ENCODE results near the gene RBFOX1.

Gene RBFOX1

DNA sequence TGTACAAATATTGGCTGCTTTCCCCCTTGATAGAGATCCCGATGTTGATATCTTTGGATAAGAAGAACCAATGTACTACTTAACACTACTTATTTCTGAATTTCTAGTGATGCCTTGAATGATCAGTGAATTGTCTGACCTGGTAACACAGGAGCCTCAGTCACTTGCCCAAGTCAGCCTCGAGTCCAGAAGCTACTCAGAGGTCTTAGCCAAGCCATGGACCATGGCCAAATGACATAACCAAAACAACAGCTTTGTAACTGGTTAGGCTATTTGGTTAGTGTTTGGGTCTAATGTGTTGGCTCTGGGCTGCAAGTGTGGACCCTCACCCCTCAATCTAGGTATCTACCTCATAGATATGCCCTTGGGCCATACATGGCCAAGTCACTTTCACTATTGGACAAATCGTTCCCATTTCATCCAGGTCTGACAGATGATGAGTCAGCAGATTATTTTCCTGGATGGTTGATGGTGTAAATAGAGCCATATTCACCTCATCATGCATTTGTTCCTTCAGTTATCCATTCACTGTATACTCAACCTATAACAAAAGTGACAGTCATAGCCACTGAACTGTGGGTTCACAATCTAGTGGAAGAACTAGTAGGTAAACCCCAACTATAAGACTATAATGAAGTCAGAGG is 3.5 kb downstream of the RBFOX1 start:
- no peaks in the 10 kb centered on the region for H3K36me3 ChIP-seq (replicated peaks in 1 of 2; ENCODE audit: control insufficient read depth in 2 of 2, insufficient read depth in 2 of 2, low read length in 2 of 2)
- H4K91ac ChIP-seq (ENCODE audit: low read depth, low read length, poor library complexity) = no peak overlapping the region
- H3K27me3 ChIP-seq (ENCODE audit: control insufficient read depth in 3 of 3, insufficient read depth in 3 of 3, low read depth in 1 of 3, low read length in 3 of 3) = peaks cover 0 to 2% (median 0%) of the 10 kb centered on the region in 3 experiments
- no peak overlapping the region for H3K9ac ChIP-seq (ENCODE audit: low read depth, low read length, poor library complexity)
- H2BK15ac ChIP-seq (ENCODE audit: low read length) = no peak overlapping the region
- no peak overlapping the region for H3K4ac ChIP-seq (ENCODE audit: low read length)
- no peak overlapping the region for H4K8ac ChIP-seq (ENCODE audit: low read depth, low read length)
- no CpG with 5 or more reads among the region's 3 CpGs for WGBS, 2 donors (ENCODE audit: extremely low coverage in 2 of 2, insufficient read length in 2 of 2, insufficient replicate concordance in 1 of 2)
- H3K79me1 ChIP-seq (ENCODE audit: low read depth, low read length) = no peaks in the 10 kb centered on the region
- no peak overlapping the region for H2BK12ac ChIP-seq (ENCODE audit: low read length)
- no peak overlapping the region for H2AFZ ChIP-seq (ENCODE audit: low read length)
- no peak overlapping the region for H3K4me2 ChIP-seq (ENCODE audit: insufficient read depth, low read length, poor library complexity, severe bottlenecking)
- H3K9me3 ChIP-seq (replicated peaks in 1 of 2; ENCODE audit: control insufficient read depth in 2 of 2, insufficient read depth in 1 of 2, low read depth in 1 of 2, low read length in 2 of 2) = no peaks in the 10 kb centered on the region
- no peak overlapping the region for H2BK5ac ChIP-seq (ENCODE audit: low read length)
- DNase-seq (ENCODE audit: low spot score) = no peak
- H3K23ac ChIP-seq (ENCODE audit: low read depth, low read length, poor library complexity) = no peak overlapping the region
- H3K18ac ChIP-seq (ENCODE audit: low read length) = no peak overlapping the region
- no peak overlapping the region for H2AK5ac ChIP-seq (ENCODE audit: low read depth, low read length)
- H3K4me1 ChIP-seq (ENCODE audit: control insufficient read depth in 2 of 2, insufficient read depth in 1 of 2, low read depth in 1 of 2, low read length in 2 of 2) = peaks cover 0 to 2% of the 10 kb centered on the region in 2 donors
- no peak overlapping the region for H3K14ac ChIP-seq (ENCODE audit: low read length)
- H3K27ac ChIP-seq (replicated peaks; ENCODE audit: low read length) = no peak overlapping the region
- no peak overlapping the region for H3K4me3 ChIP-seq (ENCODE audit: low read length in 2 of 2)
- no peak overlapping the region for H2BK120ac ChIP-seq (ENCODE audit: low read depth, low read length)

DNA sequence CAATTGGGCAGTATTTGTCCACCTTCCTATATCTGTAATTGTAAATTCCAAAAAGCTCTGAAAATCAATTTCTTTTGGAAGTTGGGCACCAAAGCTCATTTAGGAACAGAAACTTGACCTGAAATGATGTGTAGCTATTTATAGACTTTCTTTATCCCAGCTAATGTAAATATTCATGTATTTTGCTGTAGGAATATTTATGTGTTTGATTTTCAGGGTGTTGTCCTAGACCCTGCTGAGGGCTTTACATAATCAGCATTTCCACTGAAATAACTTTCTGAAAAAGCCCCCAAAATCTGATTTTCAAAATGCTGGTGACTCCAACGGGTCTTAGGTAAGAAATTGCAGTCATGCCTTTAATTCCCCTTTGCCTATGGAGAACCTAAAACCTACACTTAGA is 4.1 kb downstream of the RBFOX1 start:
- Histone ChIP-seq H3K4me2 (ENCODE audit: insufficient read depth, low read length, poor library complexity, severe bottlenecking) (no peak overlapping the region), H2AK5ac (ENCODE audit: low read depth, low read length) (no peak overlapping the region), H3K9me3 (replicated peaks in 1 of 2; ENCODE audit: control insufficient read depth in 2 of 2, insufficient read depth in 1 of 2, low read depth in 1 of 2, low read length in 2 of 2) (no peaks in the 10 kb centered on the region), H3K27ac (replicated peaks; ENCODE audit: low read length) (no peak overlapping the region), H2BK5ac (ENCODE audit: low read length) (no peak overlapping the region), H3K9ac (ENCODE audit: low read depth, low read length, poor library complexity) (no peak overlapping the region), H3K23ac (ENCODE audit: low read depth, low read length, poor library complexity) (no peak overlapping the region), H3K18ac (ENCODE audit: low read length) (no peak overlapping the region), H3K27me3 (ENCODE audit: control insufficient read depth in 3 of 3, insufficient read depth in 3 of 3, low read depth in 1 of 3, low read length in 3 of 3) (peaks cover 0 to 2% (median 0%) of the 10 kb centered on the region in 3 experiments), H4K8ac (ENCODE audit: low read depth, low read length) (no peak overlapping the region), H4K91ac (ENCODE audit: low read depth, low read length, poor library complexity) (no peak overlapping the region), H2AFZ (ENCODE audit: low read length) (no peak overlapping the region), H3K36me3 (replicated peaks in 1 of 2; ENCODE audit: control insufficient read depth in 2 of 2, insufficient read depth in 2 of 2, low read length in 2 of 2) (no peaks in the 10 kb centered on the region), H3K79me1 (ENCODE audit: low read depth, low read length) (no peaks in the 10 kb centered on the region), H3K4me1 (ENCODE audit: control insufficient read depth in 2 of 2, insufficient read depth in 1 of 2, low read depth in 1 of 2, low read length in 2 of 2) (peaks cover 0 to 2% of the 10 kb centered on the region in 2 donors), H2BK120ac (ENCODE audit: low read depth, low read length) (no peak overlapping the region), H2BK12ac (ENCODE audit: low read length) (no peak overlapping the region), H3K4me3 (ENCODE audit: low read length in 2 of 2) (no peak overlapping the region), H3K14ac (ENCODE audit: low read length) (no peak overlapping the region), H3K4ac (ENCODE audit: low read length) (no peak overlapping the region), H2BK15ac (ENCODE audit: low read length) (no peak overlapping the region)
- no CpG with 5 or more reads among the region's 1 CpG for WGBS, 2 donors (ENCODE audit: extremely low coverage in 2 of 2, insufficient read length in 2 of 2, insufficient replicate concordance in 1 of 2)
- no peak for DNase-seq (ENCODE audit: low spot score)

DNA sequence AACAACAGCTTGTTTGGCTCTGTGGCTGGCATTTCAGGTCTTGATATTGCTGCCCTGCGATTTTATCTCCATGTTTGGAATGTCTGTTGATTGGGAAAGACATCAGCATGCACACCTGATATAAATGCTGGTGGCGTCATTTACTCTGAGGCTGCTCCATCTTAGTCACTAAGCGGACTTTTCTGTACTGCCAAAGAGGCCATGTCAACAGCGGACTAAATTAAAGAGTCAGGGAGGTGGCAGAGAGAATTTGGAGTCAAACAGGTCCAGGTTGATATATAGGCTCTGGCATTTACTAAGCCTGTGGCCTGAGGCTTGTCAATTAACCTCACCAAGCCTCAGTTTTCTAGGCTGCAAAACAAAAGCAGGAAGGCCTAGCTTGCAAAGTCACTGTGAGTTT is 6.2 kb downstream of the RBFOX1 start:
- no CpG with 5 or more reads among the region's 4 CpGs for WGBS, 2 donors (ENCODE audit: extremely low coverage in 2 of 2, insufficient read length in 2 of 2, insufficient replicate concordance in 1 of 2)
- H3K9ac ChIP-seq (ENCODE audit: low read depth, low read length, poor library complexity) = no peak overlapping the region
- H3K27me3 ChIP-seq (ENCODE audit: control insufficient read depth in 3 of 3, insufficient read depth in 3 of 3, low read depth in 1 of 3, low read length in 3 of 3) = peaks cover 0 to 2% (median 0%) of the 10 kb centered on the region in 3 experiments
- H3K9me3 ChIP-seq (replicated peaks in 1 of 2; ENCODE audit: control insufficient read depth in 2 of 2, insufficient read depth in 1 of 2, low read depth in 1 of 2, low read length in 2 of 2) = no peaks in the 10 kb centered on the region
- no peak overlapping the region for H3K4ac ChIP-seq (ENCODE audit: low read length)
- no peak overlapping the region for H3K18ac ChIP-seq (ENCODE audit: low read length)
- H3K79me1 ChIP-seq (ENCODE audit: low read depth, low read length) = no peaks in the 10 kb centered on the region
- no peak overlapping the region for H3K4me2 ChIP-seq (ENCODE audit: insufficient read depth, low read length, poor library complexity, severe bottlenecking)
- no peak overlapping the region for H3K23ac ChIP-seq (ENCODE audit: low read depth, low read length, poor library complexity)
- no peak overlapping the region for H2BK120ac ChIP-seq (ENCODE audit: low read depth, low read length)
- no peak overlapping the region for H2BK12ac ChIP-seq (ENCODE audit: low read length)
- H3K4me1 ChIP-seq (ENCODE audit: control insufficient read depth in 2 of 2, insufficient read depth in 1 of 2, low read depth in 1 of 2, low read length in 2 of 2) = no peaks in the 10 kb centered on the region
- H3K36me3 ChIP-seq (replicated peaks in 1 of 2; ENCODE audit: control insufficient read depth in 2 of 2, insufficient read depth in 2 of 2, low read length in 2 of 2) = no peaks in the 10 kb centered on the region
- no peak overlapping the region for H2AK5ac ChIP-seq (ENCODE audit: low read depth, low read length)
- H3K27ac ChIP-seq (replicated peaks; ENCODE audit: low read length) = no peak overlapping the region
- no peak overlapping the region for H3K4me3 ChIP-seq (ENCODE audit: low read length in 2 of 2)
- no peak overlapping the region for H2BK5ac ChIP-seq (ENCODE audit: low read length)
- H4K8ac ChIP-seq (ENCODE audit: low read depth, low read length) = no peak overlapping the region
- no peak overlapping the region for H2BK15ac ChIP-seq (ENCODE audit: low read length)
- no peak for DNase-seq (ENCODE audit: low spot score)
- no peak overlapping the region for H3K14ac ChIP-seq (ENCODE audit: low read length)
- no peak overlapping the region for H2AFZ ChIP-seq (ENCODE audit: low read length)
- H4K91ac ChIP-seq (ENCODE audit: low read depth, low read length, poor library complexity) = no peak overlapping the region

DNA sequence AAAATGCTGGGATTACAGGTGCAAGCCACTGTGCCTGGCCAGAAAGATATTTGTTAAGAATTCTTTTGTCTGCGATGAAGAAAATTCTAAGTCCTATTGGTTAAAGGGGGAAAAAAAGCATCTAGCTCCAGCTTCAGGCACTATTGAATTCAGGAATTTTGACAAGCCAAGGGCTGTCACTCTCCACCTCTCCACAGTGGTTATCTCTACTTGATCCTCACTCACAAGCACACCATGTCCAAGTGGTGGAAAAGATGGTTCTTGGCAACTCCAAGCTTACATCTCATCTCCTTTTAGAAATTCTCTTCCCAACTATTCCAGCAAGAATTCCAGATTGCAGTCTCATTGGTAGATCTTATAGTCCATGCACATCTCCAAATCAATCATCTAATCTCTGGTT is 7.1 kb downstream of the RBFOX1 start:
- no peak overlapping the region for H2BK120ac ChIP-seq (ENCODE audit: low read depth, low read length)
- no peak overlapping the region for H3K4ac ChIP-seq (ENCODE audit: low read length)
- no peak overlapping the region for H3K9ac ChIP-seq (ENCODE audit: low read depth, low read length, poor library complexity)
- no peak overlapping the region for H2BK15ac ChIP-seq (ENCODE audit: low read length)
- no CpG with 5 or more reads among the region's 1 CpG for WGBS, 2 donors (ENCODE audit: extremely low coverage in 2 of 2, insufficient read length in 2 of 2, insufficient replicate concordance in 1 of 2)
- H4K8ac ChIP-seq (ENCODE audit: low read depth, low read length) = no peak overlapping the region
- no peaks in the 10 kb centered on the region for H3K36me3 ChIP-seq (replicated peaks in 1 of 2; ENCODE audit: control insufficient read depth in 2 of 2, insufficient read depth in 2 of 2, low read length in 2 of 2)
- H4K91ac ChIP-seq (ENCODE audit: low read depth, low read length, poor library complexity) = no peak overlapping the region
- no peak for DNase-seq (ENCODE audit: low spot score)
- H3K23ac ChIP-seq (ENCODE audit: low read depth, low read length, poor library complexity) = no peak overlapping the region
- no peak overlapping the region for H2BK5ac ChIP-seq (ENCODE audit: low read length)
- no peak overlapping the region for H2AK5ac ChIP-seq (ENCODE audit: low read depth, low read length)
- H3K9me3 ChIP-seq (replicated peaks in 1 of 2; ENCODE audit: control insufficient read depth in 2 of 2, insufficient read depth in 1 of 2, low read depth in 1 of 2, low read length in 2 of 2) = no peaks in the 10 kb centered on the region
- no peak overlapping the region for H2AFZ ChIP-seq (ENCODE audit: low read length)
- H3K18ac ChIP-seq (ENCODE audit: low read length) = no peak overlapping the region
- H3K4me3 ChIP-seq (ENCODE audit: low read length in 2 of 2) = no peak overlapping the region
- no peak overlapping the region for H3K14ac ChIP-seq (ENCODE audit: low read length)
- no peak overlapping the region for H3K27ac ChIP-seq (replicated peaks; ENCODE audit: low read length)
- no peaks in the 10 kb centered on the region for H3K79me1 ChIP-seq (ENCODE audit: low read depth, low read length)
- no peak overlapping the region for H3K4me2 ChIP-seq (ENCODE audit: insufficient read depth, low read length, poor library complexity, severe bottlenecking)
- no peak overlapping the region for H2BK12ac ChIP-seq (ENCODE audit: low read length)
- H3K4me1 ChIP-seq (ENCODE audit: control insufficient read depth in 2 of 2, insufficient read depth in 1 of 2, low read depth in 1 of 2, low read length in 2 of 2) = no peaks in the 10 kb centered on the region
- no peaks in the 10 kb centered on the region for H3K27me3 ChIP-seq (ENCODE audit: control insufficient read depth in 3 of 3, insufficient read depth in 3 of 3, low read depth in 1 of 3, low read length in 3 of 3)
